ENCODE measurements around the gene PRAME. TPM values are rescaled to one million over a fixed set of nuclear protein-coding genes. Genes with fewer than 3 reads are reported as not detected.

The PRAME gene
- total and polyA plus RNA-seq, 7 donors = 0.03 TPM; not detected in 6

- H3K27me3 ChIP-seq (ENCODE audit: insufficient read depth in 3 of 3, low read length in 2 of 3) = peaks cover 0 to 15% (median 3%) of the 10 kb centered on the region in 3 donors
- WGBS, 3 donors = 84 to 87% (median 84%) methylated on average over 5 of the region's 5 CpGs
- no peaks in the 10 kb centered on the region for H3K9me3 ChIP-seq
- no peak overlapping the region for H3K27ac ChIP-seq
- no peak overlapping the region for H3K4me3 ChIP-seq
- H3K36me3 ChIP-seq (ENCODE audit: insufficient read depth in 1 of 2, low read depth in 1 of 2) = no peaks in the 10 kb centered on the region
- intact Hi-C loops (cut with DNase I) = no loop called here
- no peak for TF ChIP-seq CTCF (IDR thresholded peaks at IDR 0.05)
- DNase-seq (no peak), ATAC-seq (no peak)
- H3K4me1 ChIP-seq = no peaks in the 10 kb centered on the region
Measured at GRCh38 chr22:22569218-22569617, 10.2 kb upstream of the PRAME start.

GRCh38 chr22:22565981-22566380 is 6.9 kb upstream of the PRAME start:
- Histone ChIP-seq H3K9me3 (no peaks in the 10 kb centered on the region), H3K27me3 (ENCODE audit: insufficient read depth in 3 of 3, low read length in 2 of 3) (peaks cover 0 to 11% (median 1%) of the 10 kb centered on the region in 3 donors), H3K4me1 (no peaks in the 10 kb centered on the region), H3K36me3 (ENCODE audit: insufficient read depth in 1 of 2, low read depth in 1 of 2) (no peaks in the 10 kb centered on the region), H3K27ac (no peak overlapping the region), H3K4me3 (no peak overlapping the region)
- no peak for TF ChIP-seq CTCF (IDR thresholded peaks at IDR 0.05)
- DNase-seq = no peak
- ATAC-seq = no peak
- intact Hi-C loops (cut with DNase I) = no loop called here
- WGBS, 3 donors = 83 to 95% (median 87%) methylated on average over 2 of the region's 2 CpGs

GRCh38 chr22:22558071-22558971 is 744 bp downstream of the PRAME start:
- H3K27ac ChIP-seq = no peak overlapping the region
- WGBS, 3 donors = 79 to 82% (median 79%) methylated on average over 20 to 25 of the region's 25 CpGs
- H3K9me3 ChIP-seq = no peaks in the 10 kb centered on the region
- intact Hi-C loops (cut with DNase I) = no loop called here
- H3K36me3 ChIP-seq (ENCODE audit: insufficient read depth in 1 of 2, low read depth in 1 of 2) = no peaks in the 10 kb centered on the region
- no peak for TF ChIP-seq CTCF (IDR thresholded peaks at IDR 0.05)
- ATAC-seq (no peak), DNase-seq (no peak)
- no peaks in the 10 kb centered on the region for H3K4me1 ChIP-seq
- no peak overlapping the region for H3K4me3 ChIP-seq
- peaks cover 0 to 1% (median 0%) of the 10 kb centered on the region in 3 donors for H3K27me3 ChIP-seq (ENCODE audit: insufficient read depth in 3 of 3, low read length in 2 of 3)

- WGBS, 3 donors = 85 to 91% (median 90%) methylated on average over 38 of the region's 38 CpGs
- TF ChIP-seq CTCF (IDR thresholded peaks at IDR 0.05) = no peak
- no peak for DNase-seq
Measured at GRCh38 chr22:22556995-22557925, 1.8 kb downstream of the PRAME start.

More at GRCh38 chr22:22556995-22557925, 1.8 kb downstream of the PRAME start:
- H3K4me3 ChIP-seq = no peak overlapping the region
- H3K36me3 ChIP-seq (ENCODE audit: insufficient read depth in 1 of 2, low read depth in 1 of 2) = no peaks in the 10 kb centered on the region
- H3K9me3 ChIP-seq = no peaks in the 10 kb centered on the region
- no peaks in the 10 kb centered on the region for H3K4me1 ChIP-seq
- no peaks in the 10 kb centered on the region for H3K27me3 ChIP-seq (ENCODE audit: insufficient read depth in 3 of 3, low read length in 2 of 3)
- intact Hi-C loops (cut with DNase I) = no loop called here
- no peak for ATAC-seq
- no peak overlapping the region for H3K27ac ChIP-seq

Measured in psoas muscle (tissue), 8 donors.